MG63 (cell line): Measurements from ENCODE around the gene DOC2A. TPM values are rescaled to one million over a fixed set of nuclear protein-coding genes. Genes with fewer than 3 reads are reported as not detected.
"Not testable (repeated sequence)": the region's sequence is repeated elsewhere in the genome, so short reads cannot be mapped to it uniquely, and the experiment has no call there.

Source experiments
- DNase-seq: peaks from one replicate; pipeline ENCODE4 v3.0.0-alpha.2; 2020
- H3K27me3 ChIP-seq: fragments of 250-450 bp; sonication (Bioruptor Pico); 2 replicates; pipeline ENCODE4 v1.5.1; 2020; ENCODE audit warnings: mild to moderate bottlenecking, moderate library complexity
- H3K36me3 ChIP-seq: fragments of 250-450 bp; sonication (Bioruptor Pico); 2 replicates; pipeline ENCODE4 v1.5.1; 2020; ENCODE audit warnings: mild to moderate bottlenecking, moderate library complexity
- H3K4me3 ChIP-seq: fragments of 250-450 bp; sonication (Bioruptor Pico); 2 replicates; pipeline ENCODE4 v1.5.1; 2020; ENCODE audit warnings: mild to moderate bottlenecking, moderate library complexity
- H3K9me3 ChIP-seq: fragments of 250-450 bp; sonication (Bioruptor Pico); 2 replicates; pipeline ENCODE4 v1.5.1; 2020; ENCODE audit warnings: mild to moderate bottlenecking, moderate library complexity
- total RNA-seq: library from RNA; depleted of rRNA; stranded (reverse); fragments of >200 nt; shearing (Covaris generic); gene quantifications from 2 replicates; pipeline ENCODE4 v1.2.3, GENCODE V29; 2014; ENCODE audit warnings: low replicate concordance; rRNA removed

DOC2A gene
- total RNA-seq, 1 experiment from 2014 or later: not detected

DNA sequence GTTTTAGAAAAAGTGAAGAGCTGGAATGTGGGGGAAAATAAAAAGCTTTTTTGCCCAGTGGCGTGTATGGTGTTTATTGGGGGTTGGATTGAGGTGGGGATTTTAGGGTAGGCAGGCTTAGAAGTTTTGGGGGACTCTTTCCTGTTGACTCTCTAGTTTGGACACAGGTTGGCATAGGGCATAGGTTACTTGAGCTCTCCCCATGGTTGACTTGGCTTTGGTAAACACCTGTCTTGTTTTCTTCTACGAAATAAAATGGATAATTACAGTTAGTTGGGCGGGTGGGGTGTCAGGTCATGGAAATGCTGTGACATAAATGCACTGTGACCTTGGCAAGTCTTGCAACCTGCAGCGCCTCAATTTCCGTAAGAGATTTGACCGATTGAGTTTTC is 37.8 kb downstream of the DOC2A start:
- H3K27me3 ChIP-seq: no peaks in the 10 kb centered on the region
- H3K36me3 ChIP-seq: peaks cover 36% of the 10 kb centered on the region
- H3K4me3 ChIP-seq: peak overlapping the region; percentile 1; the same call in 1 of the 2 replicates
- no peak for DNase-seq
- peaks cover 6% of the 10 kb centered on the region for H3K9me3 ChIP-seq

DNA sequence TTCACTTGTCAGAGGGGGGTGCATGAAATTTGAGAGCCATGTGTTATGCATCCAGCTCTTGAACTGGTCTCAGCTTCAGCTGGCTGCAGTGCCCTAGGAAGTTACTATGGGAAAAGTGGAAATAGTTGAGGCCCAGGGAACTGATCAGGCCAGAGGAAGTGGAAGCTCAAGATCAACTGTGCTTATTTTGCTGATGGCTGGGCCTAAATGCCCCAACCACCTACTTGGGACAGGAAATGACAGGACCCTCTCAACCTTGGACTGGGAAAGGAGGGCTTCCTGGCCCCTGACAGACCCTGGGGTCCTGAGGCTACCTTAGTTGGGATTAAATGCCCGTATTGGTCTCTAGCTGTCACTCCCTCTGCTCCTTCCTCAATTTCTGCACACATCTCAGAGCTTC is 38.3 kb downstream of the DOC2A start:
- Histone ChIP-seq H3K36me3 (peaks cover 32% of the 10 kb centered on the region), H3K9me3 (peaks cover 6% of the 10 kb centered on the region), H3K27me3 (no peaks in the 10 kb centered on the region), H3K4me3 (no peak overlapping the region)
- DNase-seq: no peak

DNA sequence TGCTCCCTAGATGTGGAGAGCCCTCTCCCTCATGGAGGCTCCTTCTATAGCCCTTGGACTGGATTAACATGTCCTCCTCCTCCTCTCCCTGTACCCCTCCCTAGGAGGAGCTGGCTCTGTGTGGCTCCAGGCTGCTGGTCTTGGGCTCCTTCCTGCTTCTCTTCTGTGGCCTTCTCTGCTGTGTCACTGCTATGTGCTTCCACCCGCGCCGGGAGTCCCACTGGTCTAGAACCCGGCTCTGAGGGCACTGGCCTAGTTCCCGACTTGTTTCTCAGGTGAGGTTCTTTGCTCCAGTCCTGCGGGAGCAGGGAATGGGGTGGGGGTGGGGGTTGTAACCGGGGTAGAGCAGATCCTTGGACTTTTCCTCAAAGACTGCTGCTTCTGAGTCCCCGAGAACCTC is 39.5 kb downstream of the DOC2A start:
- Histone ChIP-seq H3K4me3 (no peak overlapping the region), H3K9me3 (peaks cover 6% of the 10 kb centered on the region), H3K36me3 (peaks cover 27% of the 10 kb centered on the region), H3K27me3 (no peaks in the 10 kb centered on the region)
- DNase-seq: no peak

DNA sequence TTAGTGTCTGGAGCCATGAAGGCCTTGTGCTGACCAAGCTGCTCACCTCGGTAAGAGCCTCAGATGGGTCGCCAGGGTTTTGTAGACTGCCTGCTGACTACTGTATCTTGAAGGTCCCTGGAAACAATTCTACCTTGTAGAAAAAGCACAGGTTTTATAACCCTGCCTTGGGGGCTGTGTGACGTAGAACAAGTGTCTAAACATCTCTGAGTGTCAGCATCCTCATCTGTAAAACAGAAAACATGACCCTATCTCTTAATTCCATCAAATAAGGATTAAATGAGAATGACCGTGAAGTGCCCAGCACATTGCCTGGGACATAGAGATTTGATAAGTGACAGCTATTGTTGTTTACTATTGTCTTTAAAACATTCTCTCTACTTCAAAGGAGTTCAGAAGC is 42.6 kb downstream of the DOC2A start:
- no peaks in the 10 kb centered on the region for H3K27me3 ChIP-seq
- peaks cover 5% of the 10 kb centered on the region for H3K9me3 ChIP-seq
- no peak for DNase-seq
- peaks cover 25% of the 10 kb centered on the region for H3K36me3 ChIP-seq
- no peak overlapping the region for H3K4me3 ChIP-seq

DNA sequence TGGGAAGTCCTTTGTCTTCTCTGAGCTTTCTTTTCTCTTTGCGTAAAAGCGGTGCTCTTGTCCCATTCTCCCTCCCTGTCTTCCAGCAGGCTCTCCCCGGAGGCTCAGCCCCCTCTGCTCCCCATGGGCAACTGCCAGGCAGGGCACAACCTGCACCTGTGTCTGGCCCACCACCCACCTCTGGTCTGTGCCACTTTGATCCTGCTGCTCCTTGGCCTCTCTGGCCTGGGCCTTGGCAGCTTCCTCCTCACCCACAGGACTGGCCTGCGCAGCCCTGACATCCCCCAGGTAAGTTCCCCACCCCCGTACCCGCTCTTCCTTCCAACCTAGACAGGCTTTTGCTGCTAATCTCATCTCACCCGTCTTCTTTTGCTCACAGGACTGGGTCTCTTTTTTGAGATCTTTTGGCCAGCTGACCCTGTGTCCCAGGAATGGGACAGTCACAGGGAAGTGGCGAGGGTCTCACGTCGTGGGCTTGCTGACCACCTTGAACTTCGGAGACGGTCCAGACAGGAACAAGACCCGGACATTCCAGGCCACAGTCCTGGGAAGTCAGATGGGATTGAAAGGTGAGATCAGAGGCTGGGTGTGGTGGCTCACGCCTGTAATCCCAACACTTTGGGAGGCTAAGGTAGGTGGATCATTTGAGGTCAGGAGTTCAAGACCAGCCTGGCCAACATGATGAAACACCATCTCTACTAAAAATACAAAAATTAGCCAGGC is 47.6 kb downstream of the DOC2A start:
- Histone ChIP-seq H3K4me3 (no peak overlapping the region), H3K27me3 (no peaks in the 10 kb centered on the region)
- no peak for DNase-seq

DNA sequence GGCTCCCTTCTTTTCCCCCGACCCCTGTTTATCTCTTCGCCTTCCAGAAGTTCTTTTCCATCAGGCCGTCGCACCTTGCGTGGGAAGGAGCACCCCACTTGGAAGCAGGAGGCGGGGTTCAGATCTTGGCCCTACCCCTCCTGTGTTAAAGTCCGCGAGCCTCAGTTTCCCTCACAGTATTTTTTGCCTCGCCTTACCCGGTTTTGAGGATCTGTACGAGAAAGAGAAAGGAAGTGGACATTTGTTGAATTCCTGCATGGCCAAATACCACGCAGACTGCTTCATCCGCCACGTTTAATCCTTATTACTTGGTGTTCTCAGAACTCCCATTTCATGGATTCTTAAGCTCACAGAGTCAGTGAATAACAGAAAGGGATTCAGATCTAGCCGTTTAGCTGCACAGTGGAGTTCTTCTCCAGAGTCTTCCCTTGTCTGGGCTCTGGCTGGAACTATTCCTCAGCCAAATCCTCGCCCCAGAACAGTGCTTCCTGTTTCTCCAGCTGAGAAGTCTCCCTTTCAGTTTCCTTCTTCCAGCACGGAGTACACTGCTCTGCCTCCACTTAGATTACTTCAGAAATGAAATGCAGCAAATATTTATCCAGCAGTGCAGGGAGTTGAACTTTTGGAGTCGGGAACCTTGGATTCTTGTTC is 48.4 kb downstream of the DOC2A start:
- H3K27me3 ChIP-seq: no peaks in the 10 kb centered on the region
- H3K4me3 ChIP-seq: peak overlapping the region; percentile 72
- DNase-seq: no peak

More for the DNA sequence above, 47.6 kb downstream of the DOC2A start:
- no peaks in the 10 kb centered on the region for H3K9me3 ChIP-seq
- H3K36me3 ChIP-seq: peaks cover 6% of the 10 kb centered on the region; the same call in 1 of the 2 replicates

DNA sequence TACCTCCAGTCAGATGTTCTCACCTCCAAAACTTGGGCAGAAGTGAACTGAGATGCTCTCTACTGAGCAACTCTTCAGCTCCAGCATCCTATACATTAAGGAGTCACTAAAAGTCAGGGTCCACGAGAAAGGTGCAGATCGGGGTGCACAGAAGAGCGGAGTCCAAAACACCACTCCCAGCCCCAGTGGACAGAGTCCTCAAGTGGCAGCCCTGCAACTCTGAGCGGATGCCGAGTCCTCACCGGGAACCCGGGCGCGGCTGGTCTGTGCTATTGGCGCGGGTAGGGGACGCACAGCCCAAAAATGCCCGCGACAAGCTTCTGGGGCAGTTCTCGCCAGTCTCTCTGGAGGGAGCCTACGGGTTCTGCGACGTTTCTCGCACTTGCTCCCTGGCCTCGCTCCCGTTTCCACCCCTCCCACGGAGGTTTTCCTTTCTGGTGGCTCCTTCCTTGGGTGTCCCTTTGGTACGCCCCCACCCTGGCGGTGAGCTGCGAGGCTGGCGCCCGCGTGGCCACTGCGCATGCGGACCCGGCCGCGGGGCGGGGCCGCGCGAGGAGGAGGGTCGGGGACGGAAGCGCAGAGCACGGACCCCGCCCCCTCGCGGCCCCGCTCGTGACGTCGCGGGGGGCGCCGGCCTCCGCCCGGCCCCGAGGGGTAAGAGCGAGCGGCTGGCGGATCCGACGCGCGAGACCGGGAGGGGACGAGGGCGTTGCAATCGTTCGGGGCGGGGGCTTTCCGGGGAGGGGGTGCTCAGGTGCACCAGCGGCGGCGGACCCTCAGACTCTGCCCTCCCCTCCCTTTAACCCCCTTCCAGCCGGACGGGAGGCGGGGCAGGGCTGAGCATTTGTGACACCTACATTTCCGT is 49.1 kb downstream of the DOC2A start, which contains the start of gene TMEM219:
Gene TMEM219 (plus strand): TSS at position 601 of the 865 bp plus-strand sequence. CDS start 1,065 bp downstream, outside the sequence.
- Histone ChIP-seq H3K27me3 (no peaks in the 10 kb centered on the region), H3K4me3 (peak within 1 kb of the TSS; percentile 72), H3K36me3 (peaks cover 3% of the 10 kb centered on the region; the same call in 1 of the 2 replicates), H3K9me3 (no peaks in the 10 kb centered on the region)
- peak; percentile 91 for DNase-seq

More for the DNA sequence above, 48.4 kb downstream of the DOC2A start:
- Histone ChIP-seq H3K36me3 (peaks cover 3% of the 10 kb centered on the region; the same call in 1 of the 2 replicates), H3K9me3 (no peaks in the 10 kb centered on the region)

DNA sequence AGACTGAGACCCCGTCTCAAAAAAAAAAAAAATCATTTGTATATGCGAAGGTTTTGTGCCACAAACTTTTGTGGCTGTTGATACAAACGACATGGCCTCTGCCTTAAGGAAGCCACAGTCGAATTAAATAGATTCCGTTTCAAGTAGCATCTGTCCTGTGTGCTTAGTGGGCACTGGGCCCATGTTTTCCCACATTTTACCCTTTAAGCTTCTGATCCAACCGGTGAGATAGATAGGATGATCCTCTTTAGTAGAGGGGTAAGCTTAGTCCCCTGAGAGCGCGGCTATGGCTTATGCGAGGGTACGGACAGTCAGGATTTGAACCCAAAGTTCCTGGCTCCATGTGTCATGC is 49.7 kb downstream of the DOC2A start:
- Histone ChIP-seq H3K36me3 (peaks cover 3% of the 10 kb centered on the region; the same call in 1 of the 2 replicates), H3K27me3 (no peaks in the 10 kb centered on the region), H3K4me3 (peak overlapping the region; percentile 72), H3K9me3 (no peaks in the 10 kb centered on the region)
- no peak for DNase-seq

DNA sequence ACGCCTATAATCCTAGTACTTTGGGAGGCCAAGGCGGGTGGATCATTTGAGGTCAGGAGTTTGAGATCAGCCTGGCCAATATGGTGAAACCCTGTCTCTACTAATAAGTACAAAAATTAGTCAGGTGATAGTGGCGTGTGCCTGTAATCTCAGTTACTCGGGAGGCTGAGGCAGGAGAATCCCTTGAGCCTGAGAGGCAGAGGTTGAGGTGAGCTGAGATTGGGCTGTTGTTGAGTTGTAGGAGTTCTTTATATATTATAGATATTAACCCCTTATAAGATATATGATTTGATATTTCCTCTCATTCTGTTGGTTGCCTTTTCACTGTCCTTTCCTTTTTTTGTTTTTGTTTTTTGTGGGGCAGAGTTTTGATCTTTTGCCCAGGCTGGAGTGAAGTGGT is 51.0 kb downstream of the DOC2A start:
- H3K27me3 ChIP-seq, H3K36me3 ChIP-seq, DNase-seq, H3K9me3 ChIP-seq, H3K4me3 ChIP-seq: not testable (repeated sequence)

DNA sequence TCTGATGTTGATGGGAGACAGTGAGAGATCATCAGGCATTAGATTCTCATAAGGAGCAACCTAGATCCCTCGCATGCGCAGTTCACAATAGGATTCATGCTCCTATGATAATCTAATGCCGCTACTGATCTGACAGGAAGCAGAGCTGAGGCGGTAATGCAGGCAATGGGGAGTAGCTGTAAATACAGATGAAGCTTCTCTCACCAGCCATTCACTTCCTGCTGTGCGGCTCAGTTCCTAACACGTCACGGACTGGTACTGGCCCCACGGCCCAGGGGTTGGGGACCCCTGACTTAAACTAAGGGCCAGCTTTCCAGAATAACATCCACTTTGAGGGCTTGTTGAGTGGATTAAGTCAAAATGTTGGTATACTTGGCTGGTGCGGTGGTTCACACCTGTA is 51.5 kb downstream of the DOC2A start:
- Histone ChIP-seq H3K36me3 (peaks cover 3% of the 10 kb centered on the region; the same call in 1 of the 2 replicates), H3K9me3 (no peaks in the 10 kb centered on the region), H3K27me3 (no peaks in the 10 kb centered on the region), H3K4me3 (no peak overlapping the region)
- no peak for DNase-seq

DNA sequence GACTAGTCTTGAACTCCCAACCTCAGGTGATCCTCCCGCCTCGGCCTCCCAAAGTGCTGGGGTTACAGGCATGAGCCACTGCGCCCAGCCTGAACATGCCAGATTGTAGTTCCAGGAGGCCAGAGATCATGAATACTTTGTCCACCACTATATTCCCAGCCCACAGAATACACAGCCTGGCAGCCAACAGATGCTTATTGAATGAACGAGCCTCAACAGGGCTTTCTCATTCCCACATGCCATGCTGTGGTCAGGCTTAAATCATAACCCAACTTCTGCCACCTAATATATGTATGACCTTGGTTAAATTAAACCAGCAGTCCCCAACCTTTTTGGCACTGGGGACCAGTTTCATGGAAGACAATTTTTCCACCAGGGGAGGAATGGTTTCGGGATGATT is 52.1 kb downstream of the DOC2A start:
- Histone ChIP-seq H3K9me3 (no peaks in the 10 kb centered on the region), H3K4me3 (no peak overlapping the region), H3K27me3 (no peaks in the 10 kb centered on the region), H3K36me3 (peaks cover 3% of the 10 kb centered on the region; the same call in 1 of the 2 replicates)
- no peak for DNase-seq

Other genes with a start within 250 kb of the DOC2A start
- gene ZG16, start 232.8 kb downstream of the DOC2A start, total RNA-seq: not detected in 2 replicates
- 74.9 and 134 TPM in 2 replicates for gene KIF22, start 220.3 kb downstream of the DOC2A start, total RNA-seq
- 331 and 420 TPM in 2 replicates for gene MAZ, start 204.5 kb downstream of the DOC2A start, total RNA-seq
- not detected in 2 replicates for gene PRRT2, start 198.8 kb downstream of the DOC2A start, total RNA-seq
- 90.0 and 113 TPM in 2 replicates for gene PAGR1, start 194.9 kb downstream of the DOC2A start, total RNA-seq
- 77.1 and 147 TPM in 2 replicates for gene MVP, start 190.6 kb downstream of the DOC2A start, total RNA-seq
- 64.9 and 78.6 TPM in 2 replicates for gene CDIPT, start 147.8 kb downstream of the DOC2A start, total RNA-seq
- gene SEZ6L2, start 111.5 kb downstream of the DOC2A start, total RNA-seq: 18.0 and 28.5 TPM in 2 replicates
- gene ASPHD1, start 110.5 kb downstream of the DOC2A start, total RNA-seq: 48.3 and 73.0 TPM in 2 replicates
- 5.1 and 7.6 TPM in 2 replicates for gene KCTD13, start 84.8 kb downstream of the DOC2A start, total RNA-seq
- 96.9 and 121 TPM in 2 replicates for gene TMEM219, start 48.9 kb downstream of the DOC2A start, total RNA-seq
- 41.3 and 59.4 TPM in 2 replicates for gene TAOK2, start 37.2 kb downstream of the DOC2A start, total RNA-seq
- 6.5 and 25.9 TPM in 2 replicates for gene HIRIP3, start 15.4 kb downstream of the DOC2A start, total RNA-seq
- 97.4 and 290 TPM in 2 replicates for gene INO80E, start 14.8 kb downstream of the DOC2A start, total RNA-seq
- not detected in 2 replicates for gene C16orf92, start 12.2 kb upstream of the DOC2A start, total RNA-seq
- gene TLCD3B, start 20.2 kb upstream of the DOC2A start, total RNA-seq: 0.20 TPM in 1 of 2 replicates, not detected in the other
- gene ALDOA, start 54.7 kb upstream of the DOC2A start, total RNA-seq: 911 and 1,101 TPM in 2 replicates
- 127 and 193 TPM in 2 replicates for gene PPP4C, start 65.0 kb upstream of the DOC2A start, total RNA-seq
- 0.30 TPM in 1 of 2 replicates, not detected in the other for gene TBX6, start 80.9 kb upstream of the DOC2A start, total RNA-seq
- gene YPEL3, start 85.2 kb upstream of the DOC2A start, total RNA-seq: 1.5 and 13.1 TPM in 2 replicates
- gene GDPD3, start 102.5 kb upstream of the DOC2A start, total RNA-seq: 0.43 TPM in 1 of 2 replicates, not detected in the other
- gene MAPK3, start 112.2 kb upstream of the DOC2A start, total RNA-seq: 13.3 and 20.0 TPM in 2 replicates
- 1.9 and 3.1 TPM in 2 replicates for gene CORO1A, start 172.6 kb upstream of the DOC2A start, total RNA-seq
- 64.7 and 122 TPM in 2 replicates for gene BOLA2B, start 182.6 kb upstream of the DOC2A start, total RNA-seq
- gene SLX1A, start 182.8 kb upstream of the DOC2A start, total RNA-seq: 30.9 and 54.9 TPM in 2 replicates
- 4.8 and 18.5 TPM in 2 replicates for gene SULT1A3, start 188.2 kb upstream of the DOC2A start, total RNA-seq
- 0.89 and 4.2 TPM in 2 replicates for gene NPIPB13, start 237.5 kb upstream of the DOC2A start, total RNA-seq